ENCODE measurements around the gene KRT15.
"Not testable (repeated sequence)": the region's sequence is repeated elsewhere in the genome, so short reads cannot be mapped to it uniquely, and the experiment has no call there.

KRT15 gene

DNA sequence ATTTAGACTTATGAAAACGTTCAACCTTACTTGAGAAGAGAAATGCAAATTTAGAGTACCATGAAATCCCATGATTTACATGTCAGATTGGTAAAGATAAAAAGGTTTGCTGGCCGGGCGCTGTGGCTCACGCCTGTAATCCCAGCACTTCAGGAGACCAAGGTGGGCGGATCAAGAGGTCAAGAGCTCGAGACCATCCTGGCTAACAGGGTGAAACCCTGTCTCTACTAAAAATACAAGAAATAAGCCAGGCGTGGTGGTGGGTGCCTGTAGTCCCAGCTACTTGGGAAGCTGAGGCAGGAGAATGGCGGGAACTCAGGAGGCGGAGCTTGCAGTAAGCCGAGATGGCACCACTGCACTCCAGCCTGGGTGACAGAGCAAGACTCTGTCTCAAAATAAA is 24.1 kb upstream of the KRT15 start:
- DNase-seq (ENCODE audit: low read depth): not testable (repeated sequence)

GRCh38 chr17:41542357-41542756 is 23.7 kb upstream of the KRT15 start:
- DNase-seq (ENCODE audit: low read depth): no peak

- no peak for DNase-seq (ENCODE audit: low read depth)
These were observed 22.4 kb upstream of the KRT15 start for GRCh38 chr17:41540921-41541625.

DNA sequence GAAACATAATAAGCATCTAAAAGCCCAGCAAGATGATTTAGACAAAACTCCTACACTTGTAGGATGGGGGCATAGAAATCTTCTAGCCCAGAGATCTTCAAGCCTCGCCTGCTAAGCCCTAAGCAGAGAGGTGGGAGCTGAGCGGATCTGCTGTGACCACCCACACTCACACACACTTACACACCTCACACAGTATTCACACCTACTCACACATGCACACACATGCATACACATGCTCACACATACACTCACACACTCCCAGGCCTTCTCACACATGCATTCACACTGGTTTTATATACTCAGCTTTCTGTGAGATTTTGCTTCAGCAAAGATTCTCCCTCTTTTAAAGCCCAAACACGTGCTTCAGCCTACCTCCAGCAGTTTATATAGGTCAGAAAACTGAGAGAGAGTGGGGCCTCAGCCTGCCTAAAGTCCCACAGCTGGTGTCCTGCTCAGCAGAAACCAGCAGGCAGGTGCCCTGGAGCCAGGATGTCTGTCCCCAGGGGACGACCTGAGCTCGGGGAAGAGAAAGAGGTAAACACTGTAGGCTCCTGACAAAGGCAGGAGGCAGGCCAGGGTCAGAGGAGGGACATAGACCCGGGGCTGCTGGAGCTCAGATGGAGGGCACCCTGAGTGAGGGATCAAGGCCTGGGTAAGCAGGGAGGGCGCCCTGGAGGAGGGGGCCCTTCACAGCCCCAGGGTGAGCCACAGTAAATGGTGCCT is 21.4 kb upstream of the KRT15 start:
- no peak for DNase-seq (ENCODE audit: low read depth)

DNA sequence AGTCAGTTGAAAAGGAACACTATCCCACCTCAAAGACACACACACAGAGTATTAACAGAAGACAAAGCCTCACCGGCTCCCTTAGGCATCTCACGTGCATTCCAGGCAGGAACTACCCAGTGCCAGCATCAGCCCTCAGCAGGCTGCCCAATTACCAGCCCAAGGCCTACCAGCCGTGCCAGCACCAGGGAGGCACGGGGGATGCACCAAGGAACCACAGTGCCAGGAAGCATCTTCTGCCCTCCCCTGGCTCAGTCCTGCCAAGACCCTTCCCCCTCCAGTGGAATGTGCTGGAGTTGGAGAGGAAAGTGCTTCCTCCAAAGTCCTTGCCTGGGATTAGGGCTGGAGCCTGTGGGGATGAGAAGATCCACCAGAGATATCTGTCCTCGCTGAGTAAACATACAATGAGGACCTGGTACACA is 20.4 kb upstream of the KRT15 start:
- DNase-seq (ENCODE audit: low read depth): no peak

DNA sequence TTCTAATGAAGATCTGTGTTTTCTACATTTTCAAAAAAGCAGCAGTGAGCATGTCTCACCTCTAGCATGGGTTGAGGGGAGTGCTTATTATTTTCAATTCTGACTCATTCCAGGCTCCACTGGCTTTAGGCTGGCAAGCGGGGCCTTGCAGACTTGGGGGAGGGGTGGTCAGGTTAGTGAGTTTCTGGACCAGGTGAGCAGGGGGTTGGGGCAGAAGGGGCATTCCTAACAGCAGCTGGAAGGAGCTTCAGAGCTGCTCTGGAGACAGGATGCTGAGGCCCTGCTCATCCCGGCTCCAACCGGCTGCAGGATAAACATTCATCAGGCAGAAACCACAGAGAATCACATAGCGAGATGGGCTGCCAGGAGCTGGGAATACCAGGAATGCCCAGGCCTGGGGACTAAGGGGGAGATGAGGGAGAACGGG is 19.9 kb upstream of the KRT15 start:
- no peak for DNase-seq (ENCODE audit: low read depth)

GRCh38 chr17:41537990-41538389 is 19.3 kb upstream of the KRT15 start:
- no peak for DNase-seq (ENCODE audit: low read depth)

DNA sequence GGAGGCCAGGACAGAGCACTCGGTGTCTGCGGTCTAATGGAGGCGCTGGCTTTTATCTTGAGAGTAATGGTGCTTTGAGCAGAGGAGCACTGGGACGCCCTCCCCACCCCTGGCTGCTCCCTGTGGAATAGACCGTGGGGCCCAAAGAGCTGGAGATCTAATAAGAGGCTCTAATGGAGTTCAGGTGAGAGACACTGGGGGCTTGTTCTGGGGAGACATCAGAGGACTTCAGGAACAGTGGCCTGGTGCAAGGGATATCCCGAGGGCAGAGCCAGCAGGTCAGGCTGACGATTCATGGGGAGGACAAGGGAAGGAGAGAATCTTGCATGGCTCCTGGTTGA is 18.9 kb upstream of the KRT15 start:
- DNase-seq (ENCODE audit: low read depth): no peak

DNA sequence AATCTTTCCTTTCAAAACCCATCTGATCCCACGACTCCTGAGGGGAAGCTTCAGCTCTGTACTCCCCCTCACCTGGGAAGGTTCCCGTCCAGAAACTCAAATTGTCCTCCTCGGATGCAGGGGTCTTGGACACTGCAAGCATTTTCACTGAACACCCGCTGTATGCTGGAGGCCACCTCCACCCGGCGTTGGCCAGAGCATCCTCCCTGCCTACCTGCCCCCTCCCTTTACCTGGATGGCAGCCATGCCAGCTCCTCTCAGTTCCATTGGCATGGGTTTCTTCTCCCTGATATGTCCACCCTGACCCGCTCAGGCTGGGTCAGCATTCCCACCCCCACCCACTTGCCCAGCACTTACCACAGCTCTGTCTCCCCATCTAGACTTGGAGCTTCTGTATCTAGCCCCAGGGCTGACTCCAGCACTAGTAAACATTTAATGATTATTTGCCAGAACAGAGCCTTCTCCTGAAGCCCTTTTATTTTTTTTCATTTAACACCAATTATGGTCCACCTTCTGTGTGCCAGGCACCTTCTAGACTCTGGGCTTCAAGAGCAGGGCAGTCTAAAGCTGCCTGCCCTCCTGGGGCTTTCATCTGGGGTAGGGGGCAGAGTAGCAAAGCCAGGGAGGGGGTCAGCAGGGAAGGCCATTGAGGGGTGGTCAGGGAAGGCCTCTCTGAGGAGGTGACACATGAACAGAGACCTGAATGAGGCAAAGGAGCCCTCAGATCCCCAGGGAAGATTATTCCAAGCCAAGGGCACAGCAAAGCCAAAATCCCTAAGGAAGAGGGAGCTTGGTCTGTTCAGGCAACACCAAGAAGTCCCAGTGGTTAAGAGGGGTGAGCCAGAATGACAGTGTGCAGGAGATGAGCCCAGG is 18.3 kb upstream of the KRT15 start:
- DNase-seq (ENCODE audit: low read depth): no peak

DNA sequence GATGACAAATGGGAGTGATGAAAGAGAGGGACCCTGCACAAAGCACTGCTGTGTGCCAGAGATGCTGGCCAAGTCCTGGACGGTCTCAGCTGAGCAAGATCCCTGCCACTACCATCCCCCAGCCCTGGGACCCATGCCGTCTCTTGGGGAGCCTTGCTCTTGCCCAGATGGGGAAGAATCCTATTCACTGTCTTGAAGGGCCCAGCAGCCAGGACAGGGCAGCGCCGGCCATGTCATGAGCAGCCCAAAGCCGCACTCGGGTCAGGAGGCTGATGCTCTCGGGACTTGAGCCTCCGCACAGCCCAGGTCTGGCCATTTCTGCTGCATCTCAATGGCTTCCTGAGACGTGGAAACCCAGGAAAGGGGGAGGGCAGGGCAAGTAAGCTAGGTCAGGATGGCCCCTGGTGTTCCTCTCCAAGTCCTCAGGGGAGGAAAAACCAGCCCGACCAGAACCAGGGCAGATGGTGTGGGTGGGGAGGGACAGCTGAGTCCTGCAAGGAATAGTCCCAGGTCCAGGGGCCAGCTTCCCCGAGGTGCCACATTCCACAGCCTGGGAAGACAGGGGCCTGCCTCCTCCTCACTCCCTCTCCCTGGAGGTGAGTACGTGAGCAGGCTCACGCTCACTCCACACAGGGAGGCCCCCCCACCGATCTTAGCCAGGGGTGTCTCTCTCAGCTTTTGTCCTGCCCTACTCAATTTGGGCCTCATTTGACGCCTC is 17.2 kb upstream of the KRT15 start:
- DNase-seq (ENCODE audit: low read depth): no peak

GRCh38 chr17:41534899-41535546 is 16.3 kb upstream of the KRT15 start:
- no peak for DNase-seq (ENCODE audit: low read depth)

DNA sequence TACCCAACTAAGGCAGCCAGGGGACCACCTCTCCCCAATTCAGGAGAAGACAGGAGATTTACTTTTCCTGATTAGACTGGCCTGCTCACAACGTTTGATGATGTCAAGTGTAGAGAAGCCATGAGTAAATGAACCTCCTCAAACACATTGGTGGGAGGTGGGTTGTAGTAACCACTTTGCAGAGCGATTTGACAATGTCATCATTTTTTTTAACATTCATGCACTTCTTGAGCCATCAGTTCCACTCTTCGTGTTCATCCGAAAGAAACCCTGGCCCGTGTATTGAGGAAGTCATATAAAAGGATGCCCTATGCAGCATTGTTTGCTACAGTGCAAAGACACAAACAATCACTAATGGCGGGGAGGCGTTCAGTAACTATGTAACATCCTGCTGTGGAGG is 14.9 kb upstream of the KRT15 start:
- DNase-seq (ENCODE audit: low read depth): no peak

GRCh38 chr17:41532947-41533570 is 14.4 kb upstream of the KRT15 start:
- DNase-seq (ENCODE audit: low read depth): no peak

- DNase-seq (ENCODE audit: low read depth): no peak
These were observed 13.3 kb upstream of the KRT15 start for GRCh38 chr17:41531993-41532392.

DNA sequence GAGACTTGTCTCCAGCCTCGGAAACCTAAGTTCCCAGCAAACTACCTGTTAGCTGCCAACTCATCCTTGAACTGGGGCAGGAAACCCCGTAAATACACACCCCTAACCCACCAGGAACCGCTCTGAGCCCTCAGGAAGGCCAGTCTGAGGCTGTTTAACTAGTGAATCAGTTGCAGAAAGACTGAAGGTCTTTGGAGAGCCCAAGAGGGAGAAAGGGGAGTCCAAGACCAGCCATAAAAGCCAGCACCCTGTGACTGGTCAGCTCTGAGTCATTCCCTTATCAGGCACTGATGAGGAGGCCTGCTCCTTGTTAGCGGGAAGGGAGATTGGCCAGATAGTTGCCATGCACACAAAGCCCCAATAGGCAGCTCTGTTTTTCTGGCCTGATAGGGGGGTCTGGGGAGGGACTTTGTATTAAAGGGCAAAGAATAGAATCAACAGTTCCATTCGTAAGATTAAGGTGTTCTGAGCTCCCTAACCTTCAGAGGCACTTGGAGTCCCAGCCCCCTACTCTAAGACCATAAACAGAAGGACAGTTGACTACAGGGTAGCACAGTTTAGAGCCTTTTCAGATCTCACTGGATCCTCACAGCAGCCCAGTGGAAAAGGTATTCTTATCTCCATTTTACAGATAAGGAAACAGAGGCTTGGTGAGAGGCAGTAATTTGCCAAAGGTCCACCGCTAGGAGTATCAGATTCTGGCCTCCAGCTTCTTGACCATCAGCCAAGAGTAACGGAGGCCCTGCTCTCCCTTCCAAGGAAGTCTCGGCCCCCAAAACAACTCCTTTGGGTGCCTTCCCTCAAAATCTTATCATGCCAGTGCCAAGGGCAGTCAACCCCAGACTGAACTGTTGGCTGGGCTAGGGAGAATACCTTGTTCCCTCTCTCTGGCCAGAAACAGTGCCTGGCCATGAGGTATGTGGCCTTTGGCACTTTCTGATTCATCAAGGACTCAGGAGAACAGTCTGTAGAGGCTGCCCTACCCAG is 11.7 kb upstream of the KRT15 start:
- peak; percentile 76 for DNase-seq (ENCODE audit: low read depth)

DNA sequence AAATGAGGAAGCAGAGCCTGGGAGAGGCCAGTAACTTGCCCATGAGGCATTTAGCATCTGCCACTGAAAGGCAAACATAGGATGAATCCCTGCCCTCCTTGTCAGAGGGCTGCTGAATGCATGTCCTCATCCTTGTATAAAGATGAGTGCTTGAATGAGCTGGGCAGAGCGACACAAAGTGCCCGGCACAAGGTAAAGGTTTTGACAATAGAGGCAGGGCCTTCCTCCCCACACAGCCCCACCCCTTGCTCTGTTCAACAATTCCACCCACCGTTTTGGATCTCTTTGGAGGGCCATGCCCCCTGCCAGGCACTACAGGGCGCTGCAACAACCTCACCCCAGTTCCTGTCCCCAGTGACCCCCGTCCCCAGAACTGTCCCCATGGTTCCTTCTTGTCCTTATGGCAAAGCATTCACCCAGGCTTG is 10.8 kb upstream of the KRT15 start:
- DNase-seq (ENCODE audit: low read depth): no peak

DNA sequence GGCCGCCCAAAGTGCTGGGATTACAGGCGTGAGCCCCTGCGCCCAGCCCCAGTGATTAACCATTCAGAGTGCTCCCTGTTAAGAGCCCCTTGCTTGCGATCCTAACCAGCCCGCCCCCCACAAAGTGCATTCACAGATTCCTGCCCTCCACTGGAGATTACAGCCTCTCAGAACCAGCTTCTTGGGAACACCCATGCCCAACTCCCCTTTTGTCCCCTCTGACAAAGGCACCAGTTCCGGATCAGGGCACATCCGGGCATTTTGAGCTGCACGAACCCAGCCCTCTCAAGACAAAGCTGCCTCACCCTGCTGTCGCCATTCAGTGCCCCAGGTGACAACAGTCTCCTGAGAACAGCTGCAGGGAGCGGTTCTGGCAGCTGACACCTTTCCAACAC is 10.3 kb upstream of the KRT15 start:
- DNase-seq (ENCODE audit: low read depth): no peak

- no peak for DNase-seq (ENCODE audit: low read depth)
These were observed 8.7 kb upstream of the KRT15 start for GRCh38 chr17:41527063-41528023.

- DNase-seq (ENCODE audit: low read depth): no peak
These were observed 5.6 kb upstream of the KRT15 start for GRCh38 chr17:41524261-41524660.

All from stromal cell of bone marrow (primary cell).